GM19238 (cell line): ENCODE measurements around the gene ARNT2.
"Not testable (repeated sequence)": the region's sequence is repeated elsewhere in the genome, so short reads cannot be mapped to it uniquely, and the experiment has no call there.

Experiments
- DNase-seq: peaks from one replicate; pipeline ENCODE4 v3.0.0; 2011; ENCODE audit warnings: low spot score; ENCODE audit not compliant: insufficient read length

Gene ARNT2

GRCh38 chr15:80645494-80646065 lies 241.4 kb downstream of the ARNT2 start:
- no peak for DNase-seq

- not testable (repeated sequence) for DNase-seq
These were observed 243.2 kb downstream of the ARNT2 start for GRCh38 chr15:80647424-80647823.
